HG02623 (cell line): Measurements from ENCODE around the gene FXYD4.
"Not testable (repeated sequence)": the region's sequence is repeated elsewhere in the genome, so short reads cannot be mapped to it uniquely, and the experiment has no call there.

Experiments
- ATAC-seq: cut with Tn5 transposase; IDR thresholded peaks from one replicate; pipeline ENCODE4 v1.9.1; 2021; ENCODE audit warnings: moderate library complexity; ENCODE audit not compliant: unreplicated experiment

The FXYD4 gene

DNA sequence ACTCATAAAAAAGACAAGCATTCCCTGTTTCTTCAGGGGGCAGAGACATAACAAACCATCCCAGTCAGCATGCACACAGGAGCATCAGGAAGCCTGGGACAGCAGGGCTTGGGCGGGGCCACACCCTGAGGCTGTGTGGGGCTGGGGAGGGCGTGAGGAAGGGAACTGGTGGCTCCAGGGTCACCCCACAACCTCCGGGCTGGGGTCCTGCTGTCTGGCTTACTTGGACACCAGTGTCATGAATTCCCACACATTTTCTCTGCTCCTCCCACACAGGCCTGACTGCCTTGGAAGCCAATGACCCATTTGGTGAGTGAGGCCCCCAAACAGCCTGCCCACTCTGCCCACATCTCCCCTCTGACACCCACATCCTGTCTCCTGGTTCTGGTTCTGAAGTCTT is 2.8 kb downstream of the FXYD4 start:
- no peak for ATAC-seq

- ATAC-seq: no peak
These were observed 4.1 kb downstream of the FXYD4 start for GRCh38 chr10:43375401-43376020.

DNA sequence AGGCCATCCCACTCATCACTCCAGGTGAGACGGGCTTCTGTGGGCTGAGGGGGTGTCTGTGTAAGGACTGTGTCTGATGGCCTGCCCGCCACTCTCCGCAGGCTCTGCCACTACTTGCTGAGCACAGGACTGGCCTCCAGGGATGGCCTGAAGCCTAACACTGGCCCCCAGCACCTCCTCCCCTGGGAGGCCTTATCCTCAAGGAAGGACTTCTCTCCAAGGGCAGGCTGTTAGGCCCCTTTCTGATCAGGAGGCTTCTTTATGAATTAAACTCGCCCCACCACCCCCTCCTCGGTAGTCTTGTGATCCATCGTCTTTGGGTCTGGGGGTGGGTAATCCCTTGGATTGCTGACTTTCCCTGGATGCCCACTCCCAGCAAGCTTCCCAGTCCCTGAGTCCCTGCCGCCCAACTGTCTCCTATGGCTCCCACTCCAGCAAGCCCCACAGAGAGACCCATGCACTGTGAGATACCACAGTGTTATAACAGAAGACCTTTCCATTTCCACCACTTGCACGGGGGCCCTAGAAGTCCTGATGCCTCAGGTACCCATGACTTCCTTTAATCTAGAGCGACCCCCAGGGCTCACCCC is 4.7 kb downstream of the FXYD4 start:
- ATAC-seq: no peak

DNA sequence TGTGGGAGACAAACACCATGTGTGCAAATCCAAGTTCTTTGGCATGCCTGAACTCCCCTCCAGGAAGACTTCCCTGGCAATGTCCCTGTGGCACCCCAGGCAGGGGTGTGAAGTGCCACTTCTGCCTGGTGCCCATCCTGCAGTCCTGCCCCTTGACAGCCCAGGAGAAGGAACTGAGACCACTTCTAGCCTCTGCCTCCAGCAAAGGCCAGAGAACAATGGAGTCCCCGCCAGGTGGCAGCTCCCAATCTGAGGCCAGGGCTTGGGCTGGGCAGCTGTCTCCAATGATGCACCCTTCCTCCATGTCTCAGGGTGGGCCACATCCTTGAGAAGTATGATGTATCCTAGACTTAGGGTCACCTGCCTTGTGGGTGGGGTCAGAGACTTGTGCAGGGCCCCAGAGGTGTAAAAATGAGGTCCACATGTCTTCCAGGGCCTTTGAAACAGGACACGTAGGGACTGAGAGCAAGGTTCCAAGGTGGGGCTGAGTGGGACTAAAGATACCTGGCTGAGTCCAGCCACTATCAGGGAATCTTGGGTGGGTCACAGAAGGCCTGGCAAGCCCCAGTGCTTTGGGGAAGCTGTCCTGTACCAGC is 5.5 kb downstream of the FXYD4 start:
- no peak for ATAC-seq

- ATAC-seq: no peak
These were observed 6.0 kb downstream of the FXYD4 start for GRCh38 chr10:43377424-43377883.

DNA sequence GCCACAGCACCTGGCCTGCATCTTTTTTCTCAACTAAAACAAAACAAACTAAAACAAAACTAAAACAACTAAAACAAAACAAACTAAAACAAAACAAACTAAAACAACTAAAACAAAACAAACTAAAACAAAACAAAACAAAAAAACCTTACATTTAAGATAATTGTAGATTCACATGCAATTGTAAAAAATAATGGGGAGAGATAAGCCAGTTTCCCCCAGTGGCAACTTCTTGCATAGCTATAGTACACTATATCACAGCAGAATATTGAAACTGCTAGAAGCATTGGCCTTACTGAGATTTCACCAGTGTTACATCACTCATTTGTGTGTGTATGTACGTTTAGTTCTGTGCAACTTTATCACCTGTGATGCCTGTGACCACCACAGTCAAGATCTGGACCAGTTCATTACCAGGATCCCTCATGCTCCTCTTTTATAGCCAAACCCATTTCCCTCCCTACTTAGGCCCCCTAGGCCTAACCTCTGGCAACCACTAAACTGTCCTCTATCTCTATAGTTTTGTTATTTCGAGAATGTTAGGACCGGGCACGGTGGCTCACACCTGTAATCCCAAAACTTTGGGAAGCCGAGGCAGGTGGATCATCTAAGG is 9.3 kb downstream of the FXYD4 start:
- ATAC-seq: no peak

GRCh38 chr10:43383204-43383971 is 12.0 kb downstream of the FXYD4 start:
- no peak for ATAC-seq

- no peak for ATAC-seq
These were observed 13.1 kb downstream of the FXYD4 start for GRCh38 chr10:43384252-43385221.

- no peak for ATAC-seq
These were observed 14.1 kb downstream of the FXYD4 start for GRCh38 chr10:43385412-43386004.

DNA sequence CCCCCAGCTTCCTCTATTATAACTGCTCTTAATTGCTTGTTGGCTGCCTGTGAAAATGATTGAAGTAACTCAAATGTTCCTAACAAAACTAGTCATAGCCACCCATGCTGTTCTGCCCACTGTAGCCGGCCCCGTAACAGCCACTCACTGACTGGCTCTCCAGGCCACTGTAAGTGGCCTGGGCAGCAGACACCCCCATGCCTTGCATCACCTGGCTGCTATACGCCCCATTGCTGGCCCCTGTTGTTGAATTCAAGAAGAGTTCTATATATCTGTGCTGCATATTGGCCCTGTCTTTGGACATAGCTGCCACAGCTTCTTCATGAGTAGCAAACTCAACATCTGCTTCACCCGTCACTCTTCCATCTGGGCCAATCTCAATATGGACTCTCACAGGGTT is 15.1 kb downstream of the FXYD4 start:
- no peak for ATAC-seq

- ATAC-seq: no peak
These were observed 15.7 kb downstream of the FXYD4 start for GRCh38 chr10:43386981-43387677.

- ATAC-seq: no peak
These were observed 16.2 kb downstream of the FXYD4 start for GRCh38 chr10:43387678-43388032.

DNA sequence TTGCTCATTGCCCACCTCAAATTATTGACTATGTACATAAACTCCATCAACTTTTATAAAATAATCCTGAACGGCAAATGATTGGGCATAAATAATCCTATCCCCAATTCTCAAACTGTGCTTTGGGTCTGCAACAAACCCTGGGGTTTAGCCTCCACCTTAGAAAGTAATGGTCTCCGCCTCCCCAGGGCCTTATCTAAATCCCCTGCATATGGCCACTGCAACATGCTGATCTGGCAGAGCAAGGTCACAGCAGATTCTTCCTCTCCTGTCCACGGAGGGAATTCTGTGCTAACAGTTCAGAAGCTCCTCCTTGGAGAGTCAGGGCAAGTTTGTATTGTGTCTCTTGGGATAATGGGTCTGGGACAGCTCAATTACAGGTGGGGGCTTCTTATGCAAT is 18.4 kb downstream of the FXYD4 start:
- no peak for ATAC-seq

- ATAC-seq: no peak
These were observed 18.9 kb downstream of the FXYD4 start for GRCh38 chr10:43390333-43390732.

DNA sequence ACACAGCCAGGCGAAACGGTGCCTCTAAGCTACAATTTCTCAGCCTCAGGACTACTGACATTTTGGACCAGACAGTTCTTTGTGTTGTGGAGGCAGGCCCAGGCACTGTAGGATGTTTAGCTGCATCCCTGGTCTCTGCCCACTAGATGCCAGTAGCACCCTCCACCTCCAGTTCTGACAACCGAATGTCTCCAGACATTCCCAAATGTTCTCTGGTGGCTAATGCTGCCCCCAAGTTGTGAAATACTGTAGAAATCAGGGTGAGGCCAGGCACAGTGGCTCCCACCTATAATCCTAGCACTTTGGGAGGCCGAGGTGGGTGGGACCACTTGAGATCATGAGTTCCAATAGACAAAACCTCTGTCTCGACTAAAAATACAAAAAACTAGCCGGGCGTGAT is 19.3 kb downstream of the FXYD4 start:
- ATAC-seq: no peak

- no peak for ATAC-seq
These were observed 20.1 kb downstream of the FXYD4 start for GRCh38 chr10:43391496-43391895.

DNA sequence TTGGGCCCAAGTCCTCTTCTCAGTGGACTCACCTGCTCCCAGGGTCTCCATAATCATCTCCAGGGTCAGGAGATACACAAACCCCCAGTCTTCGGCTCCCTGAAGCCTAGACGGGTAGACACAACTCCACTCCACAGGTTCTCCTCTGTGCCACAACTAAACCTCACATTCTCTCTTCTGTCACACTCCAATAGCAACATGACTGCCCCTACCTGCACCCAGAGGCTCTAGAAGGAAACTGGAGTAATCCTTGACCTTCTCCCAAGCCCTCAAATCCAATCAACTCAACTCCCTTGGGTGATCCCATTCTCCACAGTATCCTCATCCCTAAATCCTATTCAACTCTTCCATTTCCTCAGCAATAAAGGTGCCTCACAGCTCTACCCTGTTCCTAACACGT is 21.3 kb downstream of the FXYD4 start:
- no peak for ATAC-seq

DNA sequence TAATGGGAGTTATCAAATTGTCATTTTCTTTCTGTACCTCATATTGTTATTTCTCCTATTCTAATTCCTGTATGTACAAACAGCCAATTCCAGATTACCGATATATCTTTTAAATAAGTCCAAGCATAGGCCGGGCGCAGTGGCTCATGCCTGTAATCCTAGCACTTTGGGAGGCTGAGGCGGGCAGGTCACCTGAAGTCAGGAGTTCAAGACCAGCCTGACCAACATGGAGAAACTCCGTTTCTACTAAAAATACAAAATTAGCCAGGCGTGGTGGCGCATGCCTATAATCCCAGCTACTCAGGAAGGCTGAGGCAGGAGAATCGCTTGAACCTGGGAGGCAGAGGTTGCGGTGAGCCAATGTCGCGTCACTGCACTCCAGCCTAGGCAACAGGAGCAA is 21.8 kb downstream of the FXYD4 start:
- ATAC-seq: not testable (repeated sequence)

GRCh38 chr10:43393606-43394360 is 22.3 kb downstream of the FXYD4 start:
- no peak for ATAC-seq
